GM12878 (cell line): ENCODE measurements around the gene DMXL2.

Experiments used
- FOXK2 ChIP-seq: fragments of 450-650 bp; IDR thresholded peaks from 2 replicates; pipeline ENCODE4 v1.6.1; 2017; ENCODE audit warnings: mild to moderate bottlenecking, moderate library complexity
- NFYA ChIP-seq: IDR thresholded peaks from 2 replicates; pipeline ENCODE4 v1.6.1; 2011; ENCODE audit warnings: low read depth, mild to moderate bottlenecking, low read length, improper control_type of control experiment, borderline replicate concordance
- RELA ChIP-seq: fragments of 450-650 bp; IDR thresholded peaks from 2 replicates; pipeline ENCODE4 v1.8.0; 2014; ENCODE audit warnings: borderline replicate concordance; ENCODE audit not compliant: partially characterized antibody
- STAT3 ChIP-seq: IDR thresholded peaks from 2 replicates; pipeline ENCODE4 v1.6.1; 2011; ENCODE audit warnings: low read depth, low read length, improper control_type of control experiment
- TF ChIP-seq, protein P1 (sequence below): fragments of 450-650 bp; IDR thresholded peaks from 2 replicates; pipeline ENCODE4 v1.6.1; 2018; ENCODE audit warnings: borderline replicate concordance, mild to moderate bottlenecking; ENCODE audit not compliant: partially characterized antibody

DNA sequence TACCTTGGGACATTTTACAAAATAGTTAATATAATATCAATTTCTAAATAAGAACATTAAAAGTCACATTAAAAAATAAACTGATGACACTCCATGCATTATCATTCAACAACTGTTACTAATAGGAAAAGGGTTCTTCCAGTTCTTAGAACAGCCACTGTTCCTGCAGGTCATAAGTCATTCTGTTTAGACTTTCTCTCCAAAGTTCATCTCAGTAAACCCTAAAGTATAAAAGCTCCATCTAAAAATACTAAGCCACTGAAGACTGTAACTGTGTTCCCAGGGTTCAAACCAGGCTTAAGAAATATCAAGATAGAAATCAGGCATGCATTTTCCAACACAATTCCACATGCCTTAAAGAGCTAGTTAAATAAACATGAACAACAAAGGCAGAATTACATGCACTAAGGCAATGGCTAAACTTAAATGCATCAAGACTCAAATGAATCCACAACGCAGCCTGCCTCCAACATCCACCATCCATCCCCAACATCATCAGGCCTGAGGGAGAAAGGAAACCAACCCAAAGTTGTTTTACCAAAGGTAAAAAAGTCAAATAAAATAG is 46.2 kb downstream of the DMXL2 start:
- TF ChIP-seq STAT3: no peak
- no peak for TF ChIP-seq NFYA
- TF ChIP-seq FOXK2: no peak
- TF ChIP-seq, protein P1, sequence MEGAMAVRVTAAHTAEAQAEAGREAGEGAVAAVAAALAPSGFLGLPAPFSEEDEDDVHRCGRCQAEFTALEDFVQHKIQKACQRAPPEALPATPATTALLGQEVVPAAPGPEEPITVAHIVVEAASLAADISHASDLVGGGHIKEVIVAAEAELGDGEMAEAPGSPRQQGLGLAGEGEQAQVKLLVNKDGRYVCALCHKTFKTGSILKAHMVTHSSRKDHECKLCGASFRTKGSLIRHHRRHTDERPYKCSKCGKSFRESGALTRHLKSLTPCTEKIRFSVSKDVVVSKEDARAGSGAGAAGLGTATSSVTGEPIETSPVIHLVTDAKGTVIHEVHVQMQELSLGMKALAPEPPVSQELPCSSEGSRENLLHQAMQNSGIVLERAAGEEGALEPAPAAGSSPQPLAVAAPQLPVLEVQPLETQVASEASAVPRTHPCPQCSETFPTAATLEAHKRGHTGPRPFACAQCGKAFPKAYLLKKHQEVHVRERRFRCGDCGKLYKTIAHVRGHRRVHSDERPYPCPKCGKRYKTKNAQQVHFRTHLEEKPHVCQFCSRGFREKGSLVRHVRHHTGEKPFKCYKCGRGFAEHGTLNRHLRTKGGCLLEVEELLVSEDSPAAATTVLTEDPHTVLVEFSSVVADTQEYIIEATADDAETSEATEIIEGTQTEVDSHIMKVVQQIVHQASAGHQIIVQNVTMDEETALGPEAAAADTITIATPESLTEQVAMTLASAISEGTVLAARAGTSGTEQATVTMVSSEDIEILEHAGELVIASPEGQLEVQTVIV: no peak
- no peak for TF ChIP-seq RELA
